ENCODE measurements around the gene CD8B.

Gene CD8B

DNA sequence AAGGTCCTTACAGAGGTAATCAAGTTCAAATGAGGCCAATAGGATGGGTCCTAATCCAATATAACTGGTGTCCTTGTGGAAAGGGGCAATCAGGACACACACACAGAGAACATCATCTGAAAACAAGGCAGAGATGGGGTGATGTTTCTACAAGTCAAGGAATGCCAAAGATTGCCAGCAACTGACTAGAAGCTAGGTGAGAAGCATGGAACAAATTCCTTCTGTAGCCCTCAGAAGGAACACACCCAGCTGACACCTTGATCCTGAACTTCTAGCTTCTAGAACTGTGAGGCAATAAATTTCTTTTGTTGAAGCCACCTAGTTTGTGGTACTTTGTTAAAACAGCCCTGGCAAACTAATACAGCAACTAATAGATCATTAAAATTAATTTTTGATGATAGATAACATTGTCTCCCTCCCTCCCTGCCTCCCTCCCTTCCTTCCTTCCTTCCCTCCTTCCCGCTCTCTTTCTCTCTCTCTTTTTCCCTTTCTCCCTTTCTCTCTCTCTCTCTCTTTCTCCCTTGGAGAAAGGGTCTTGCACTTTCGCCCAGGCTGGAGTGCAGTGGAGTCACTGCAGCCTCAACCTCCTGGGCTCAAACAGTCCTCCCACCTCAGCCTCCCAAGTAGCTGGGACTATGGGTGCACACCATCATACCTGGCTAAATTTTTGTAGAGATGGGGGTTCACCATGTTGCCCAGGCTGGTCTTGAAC is 60.7 kb downstream of the CD8B start:
- no peak for DNase-seq (ENCODE audit: low spot score)

DNA sequence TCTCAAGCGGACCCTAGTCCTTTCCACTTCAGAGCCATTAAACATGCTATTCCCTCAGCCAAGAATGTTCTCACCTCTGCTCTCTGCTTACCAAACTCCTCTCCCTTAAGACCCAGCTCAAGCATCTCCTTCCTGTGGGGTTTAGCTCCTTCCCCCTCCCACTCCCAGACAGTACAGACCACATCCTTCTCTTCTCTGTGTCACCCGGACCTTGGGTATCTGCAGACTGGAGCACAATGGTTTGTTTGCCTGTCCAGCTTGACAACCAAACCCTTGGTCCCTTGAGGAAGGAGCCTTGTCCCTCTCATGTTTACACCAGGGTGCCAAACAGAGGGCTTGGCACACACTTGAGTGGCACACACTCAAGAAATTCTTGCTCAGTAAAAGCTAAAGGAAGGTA is 66.8 kb downstream of the CD8B start:
- no peak for DNase-seq (ENCODE audit: low spot score)

DNA sequence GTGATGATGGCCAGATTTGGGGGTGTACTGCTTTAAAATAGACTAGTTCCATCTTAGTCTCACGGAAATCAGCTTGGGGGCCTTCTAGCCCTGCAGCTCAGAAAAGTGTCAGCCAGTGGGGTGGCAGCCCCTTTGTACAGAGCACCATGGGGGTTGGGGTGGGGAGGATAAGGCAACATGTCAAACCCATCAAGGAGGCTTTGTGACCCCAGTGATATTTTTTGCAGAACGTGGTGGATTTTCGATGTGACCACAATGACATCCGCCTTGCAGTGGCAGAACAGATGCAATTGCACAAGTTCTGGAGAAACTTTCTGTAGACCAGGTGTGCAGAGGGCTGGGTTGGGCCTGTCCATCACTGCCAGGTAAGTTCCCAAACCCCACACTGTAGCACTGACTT is 67.9 kb downstream of the CD8B start:
- no peak for DNase-seq (ENCODE audit: low spot score)

DNA sequence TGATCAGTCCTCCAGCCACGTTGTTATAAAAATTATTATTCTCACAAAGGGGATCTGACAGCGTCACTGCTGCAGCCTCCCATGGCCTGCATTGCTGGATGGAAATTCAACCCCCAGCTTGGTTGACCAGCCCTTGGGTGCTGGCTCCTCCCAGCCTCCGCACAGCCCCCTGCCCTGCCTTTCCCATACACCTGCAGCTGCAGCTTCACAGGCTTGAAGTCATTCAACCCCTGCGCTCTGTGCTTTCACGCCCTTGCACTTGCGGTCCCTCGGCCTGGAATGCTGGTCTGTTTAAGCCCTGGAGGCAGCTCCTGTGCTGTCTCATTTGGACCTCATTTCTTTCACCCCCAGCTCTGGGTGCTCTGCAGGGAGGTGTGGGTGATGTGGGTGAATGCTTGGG is 70.1 kb downstream of the CD8B start:
- DNase-seq (ENCODE audit: low spot score), result no peak

DNA sequence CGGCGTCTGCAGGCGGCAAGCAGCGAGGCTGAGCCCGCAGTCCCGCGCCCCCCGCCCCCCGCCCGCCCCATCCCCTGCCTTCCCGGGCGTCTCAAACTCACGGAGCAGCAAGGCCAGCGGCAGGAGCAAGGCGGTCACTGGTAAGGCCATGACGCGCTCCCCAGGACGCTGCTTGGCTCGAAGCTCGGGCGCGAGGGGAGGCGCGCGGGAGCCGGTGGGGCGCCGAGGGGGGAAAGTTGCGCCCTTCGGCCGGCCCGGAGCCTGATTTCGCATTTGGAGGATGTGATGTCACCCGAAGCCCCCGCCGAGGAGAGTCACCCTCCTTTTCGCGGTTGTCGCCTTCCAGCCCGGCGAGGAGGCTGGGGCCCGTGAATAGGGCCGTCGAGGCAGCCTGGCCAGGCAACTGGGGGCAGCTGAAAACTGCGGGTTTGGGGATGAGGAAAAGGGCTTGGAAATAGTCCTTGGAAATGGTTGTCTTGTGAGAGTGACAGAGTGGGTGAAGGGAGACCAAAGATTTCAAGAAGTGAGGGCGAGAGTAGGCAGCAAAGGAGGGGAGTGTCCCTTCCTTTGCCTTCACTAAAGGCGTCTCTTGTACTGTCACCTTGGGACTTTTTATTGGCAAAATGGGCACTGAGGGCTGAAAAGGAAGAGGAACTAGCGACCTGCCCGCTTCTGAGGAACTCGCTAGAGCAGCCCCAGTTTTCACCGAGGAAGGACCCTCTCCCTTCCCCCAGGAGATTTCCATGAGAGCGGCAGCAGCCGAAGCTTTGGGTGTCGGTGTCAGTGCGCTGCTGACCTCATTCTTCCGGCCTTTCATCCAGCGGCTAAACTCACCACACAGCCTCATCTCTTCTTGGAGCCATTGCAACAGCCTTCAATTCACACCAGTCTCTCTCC is 70.8 kb downstream of the CD8B start, which contains the start of gene CD8A:
TSS of gene CD8A (minus strand) at position 238 of the 897 bp plus-strand sequence. CDS start at position 150, 88 bp downstream.
- DNase-seq (ENCODE audit: low spot score), result peak; percentile 42

DNA sequence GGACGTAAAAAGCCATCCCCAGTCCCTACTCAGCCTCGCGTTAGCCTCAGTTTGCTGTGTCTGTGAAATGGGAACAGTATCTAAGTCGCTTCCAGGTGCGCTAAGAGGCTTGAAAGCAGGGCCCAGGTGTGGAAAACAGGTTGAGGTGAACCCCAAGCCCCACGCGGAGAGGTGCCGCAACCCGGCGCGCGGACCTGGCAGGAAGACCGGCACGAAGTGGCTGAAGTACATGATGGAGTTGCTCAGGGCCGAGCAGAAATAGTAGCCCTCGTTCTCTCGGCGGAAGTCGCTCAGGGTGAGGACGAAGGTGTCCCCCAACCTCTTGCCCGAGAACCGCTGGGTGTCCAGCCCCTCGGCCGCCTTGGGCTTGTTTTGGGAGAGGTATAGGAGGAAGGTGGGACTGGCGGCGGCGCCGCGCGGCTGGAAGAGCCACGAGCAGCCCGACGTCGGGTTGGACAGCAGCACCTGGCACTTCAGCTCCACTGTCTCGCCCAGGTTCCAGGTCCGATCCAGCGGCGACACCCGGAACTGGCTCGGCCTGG is 71.5 kb downstream of the CD8B start:
- DNase-seq (ENCODE audit: low spot score), result no peak

DNA sequence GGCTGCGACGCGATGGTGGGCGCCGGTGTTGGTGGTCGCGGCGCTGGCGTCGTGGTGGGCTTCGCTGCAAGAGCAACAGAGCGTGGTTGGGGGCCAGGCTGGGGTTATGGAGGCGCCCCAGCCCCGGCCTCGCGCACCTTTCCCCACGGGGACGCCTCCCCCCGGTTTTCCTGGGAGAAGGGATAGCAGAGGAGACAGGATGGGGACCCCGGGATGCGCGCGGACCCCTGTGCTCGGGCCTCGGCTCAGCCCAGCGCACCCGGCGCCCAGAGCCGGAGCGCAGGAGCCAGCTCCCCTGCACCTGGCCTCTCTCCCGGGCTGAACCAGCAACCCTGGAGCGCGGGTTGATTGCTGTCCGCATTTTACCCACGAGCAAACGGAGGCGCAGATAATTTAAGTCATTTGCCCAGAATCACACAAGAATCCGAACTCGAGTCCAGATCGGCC is 72.0 kb downstream of the CD8B start:
- DNase-seq (ENCODE audit: low spot score), result peak; percentile 54

DNA sequence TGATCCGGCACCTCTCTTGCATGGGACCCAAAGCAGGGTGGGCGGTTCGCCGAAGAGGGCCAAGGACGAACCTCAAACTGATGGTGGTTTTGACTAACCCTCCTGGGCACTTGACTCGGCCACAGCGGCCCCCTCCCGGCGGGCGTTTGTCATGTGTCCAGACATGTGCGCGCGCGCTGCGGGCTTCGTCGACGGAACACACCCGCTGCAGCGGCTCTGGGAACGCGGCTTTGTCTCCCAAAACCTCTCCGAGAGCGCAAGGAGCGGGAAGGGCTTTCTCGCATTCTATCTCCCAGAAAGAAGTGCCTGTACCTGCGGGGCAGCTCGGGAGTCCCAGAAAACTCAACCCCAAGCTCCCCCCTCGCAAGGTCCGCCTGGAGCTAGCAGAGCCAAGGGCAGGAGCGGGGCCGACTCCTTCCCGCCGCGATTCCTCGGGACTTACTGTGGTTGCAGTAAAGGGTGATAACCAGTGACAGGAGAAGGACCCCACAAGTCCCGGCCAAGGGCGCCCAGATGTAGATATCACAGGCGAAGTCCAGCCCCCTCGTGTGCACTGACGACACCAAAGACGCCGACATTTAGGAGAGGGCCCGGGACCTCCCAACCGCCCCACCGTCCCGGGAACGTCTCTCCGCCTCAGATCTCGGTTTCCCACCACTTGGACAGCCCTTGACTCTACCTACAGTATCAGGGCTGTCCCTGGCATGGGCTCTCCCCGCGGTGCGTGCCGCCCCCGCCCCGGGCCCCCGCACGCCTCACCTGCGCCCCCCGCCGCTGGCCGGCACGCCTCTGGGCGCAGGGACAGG is 72.6 kb downstream of the CD8B start:
- DNase-seq (ENCODE audit: low spot score), result no peak

DNA sequence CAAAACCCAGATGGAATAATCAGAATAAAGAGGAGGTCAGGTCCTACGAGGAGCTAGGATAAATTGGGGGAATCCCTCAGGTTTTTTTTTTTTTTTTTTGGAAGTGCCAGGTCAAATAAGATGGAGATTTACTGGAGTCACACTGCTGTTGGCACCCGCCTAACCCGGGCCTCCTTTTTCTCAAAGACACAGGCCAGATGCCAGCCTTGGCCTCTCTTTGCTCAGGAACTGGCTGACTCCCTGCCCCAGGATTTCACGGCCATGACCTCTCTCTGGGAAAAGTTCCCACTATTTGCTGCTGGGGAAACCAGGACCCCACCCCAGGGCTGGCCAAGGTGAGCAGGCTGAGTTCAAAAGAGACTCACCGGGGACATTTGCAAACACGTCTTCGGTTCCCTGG is 73.5 kb downstream of the CD8B start:
- DNase-seq (ENCODE audit: low spot score), result no peak

DNA sequence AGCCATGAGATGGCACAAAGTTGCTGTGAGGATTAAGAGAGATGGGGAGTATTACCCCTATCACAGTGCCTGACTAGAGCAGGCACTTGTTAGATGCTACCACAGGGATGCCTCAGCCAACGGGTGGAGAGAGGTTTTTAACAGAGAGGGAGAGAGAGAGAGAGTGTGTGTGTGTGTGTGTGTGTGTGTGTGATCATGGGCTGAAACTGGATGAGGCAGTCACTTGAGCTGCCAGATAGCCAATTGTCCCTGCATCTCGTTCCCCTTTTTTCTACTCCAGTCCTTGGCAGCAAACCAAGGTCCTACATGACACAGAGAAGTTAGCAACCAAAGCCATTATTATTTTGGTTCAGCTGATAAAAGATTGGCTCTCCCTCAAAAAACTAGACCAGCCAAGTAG is 74.0 kb downstream of the CD8B start:
- DNase-seq (ENCODE audit: low spot score), result no peak

DNA sequence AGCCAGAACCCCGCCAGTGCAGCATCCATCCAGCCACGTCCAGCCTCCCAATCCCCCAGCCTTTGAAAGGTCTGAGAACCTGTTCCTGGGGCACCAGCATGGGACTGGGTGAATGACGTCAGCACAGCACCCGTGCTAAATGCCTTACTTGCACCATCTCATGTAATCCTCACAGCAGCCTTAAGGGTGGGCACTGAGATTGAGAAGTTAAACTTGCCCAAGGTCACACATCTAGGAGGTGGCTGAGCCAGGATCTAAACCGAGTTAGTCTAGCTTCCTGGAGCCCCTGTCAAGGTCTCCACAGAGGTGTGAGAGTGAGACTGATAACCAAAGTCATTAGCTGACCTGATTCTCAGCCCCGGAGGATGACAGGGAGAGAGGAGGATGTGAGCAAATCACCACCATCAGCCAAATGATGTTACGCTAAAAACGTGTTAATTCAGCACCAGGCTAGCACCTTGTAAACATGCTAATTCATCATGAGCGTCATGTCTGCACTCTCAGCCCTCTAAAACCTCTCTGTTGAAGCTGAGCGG is 75.6 kb downstream of the CD8B start:
- no peak for DNase-seq (ENCODE audit: low spot score)

DNA sequence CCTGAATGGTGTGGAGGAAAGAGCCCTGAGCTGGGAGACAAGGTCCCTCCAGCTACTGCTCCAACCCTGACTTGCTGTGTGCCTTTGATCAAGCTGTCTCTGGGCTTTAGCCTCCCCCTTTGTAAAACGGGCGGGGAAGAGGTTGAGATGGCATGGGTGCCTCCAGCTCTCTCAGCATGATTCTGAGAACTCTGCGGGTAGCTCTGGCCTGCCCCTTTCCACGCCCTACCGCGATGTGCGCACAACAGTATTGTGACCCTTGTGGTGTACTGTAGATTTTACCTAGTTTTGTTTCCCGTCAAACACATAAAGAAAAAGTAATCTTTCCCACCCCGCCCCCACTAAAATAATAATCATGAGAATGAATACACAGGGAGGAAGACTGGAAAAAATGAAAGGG is 76.2 kb downstream of the CD8B start:
- DNase-seq (ENCODE audit: low spot score), result no peak

DNA sequence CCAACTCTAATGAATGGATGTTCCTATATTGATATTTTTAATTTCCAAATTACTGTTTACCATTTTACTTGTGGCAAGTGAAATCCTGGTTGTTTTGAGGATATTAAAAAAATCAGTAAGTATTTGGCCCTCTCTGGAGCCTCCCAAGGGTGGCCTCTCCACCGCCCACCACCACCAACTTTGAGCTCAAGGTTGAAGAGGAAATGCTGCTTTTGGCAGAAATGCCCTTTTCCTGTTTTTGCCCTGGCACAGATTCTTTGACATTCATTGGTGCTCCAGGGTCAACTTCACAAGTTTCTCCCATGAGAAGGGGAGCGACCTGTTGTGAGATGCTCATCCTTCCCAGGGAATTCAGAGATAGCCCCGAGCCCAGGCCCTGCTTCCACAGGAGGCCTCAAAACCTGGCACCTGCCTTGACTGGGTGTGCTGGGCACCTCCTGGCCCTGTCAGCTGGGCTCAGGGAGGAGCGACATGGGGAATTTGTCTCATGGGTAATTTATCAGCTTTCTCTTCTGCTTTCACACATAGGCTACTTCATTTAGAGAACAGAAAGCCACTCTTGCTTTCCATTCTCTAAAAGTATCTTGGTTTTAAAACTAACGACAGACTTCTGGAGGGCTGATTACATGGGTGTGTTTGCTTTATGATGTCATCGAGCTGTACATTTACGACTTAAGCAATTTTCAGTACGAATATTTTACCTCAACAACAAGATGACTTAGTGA is 77.9 kb downstream of the CD8B start:
- no peak for DNase-seq (ENCODE audit: low spot score)

DNA sequence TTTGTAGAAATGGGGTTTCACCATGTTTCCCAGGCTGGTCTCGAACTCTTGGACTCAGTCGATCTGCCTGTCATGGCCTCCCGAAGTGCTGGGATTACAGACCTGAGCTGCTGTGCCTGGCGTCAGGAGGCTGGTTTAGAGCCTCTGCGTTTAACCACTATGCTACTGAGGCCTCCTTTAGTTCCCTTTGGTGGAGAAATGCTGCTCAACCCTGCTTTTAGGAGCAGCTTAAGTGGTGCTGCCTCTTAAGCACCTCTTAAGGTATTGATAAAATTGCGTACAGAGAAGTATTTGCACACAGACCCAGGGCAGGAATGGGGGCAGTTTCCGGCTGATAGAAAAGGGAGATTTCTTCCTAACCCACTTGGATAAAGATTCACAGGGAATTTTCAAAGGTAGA is 78.9 kb downstream of the CD8B start:
- DNase-seq (ENCODE audit: low spot score), result no peak

DNA sequence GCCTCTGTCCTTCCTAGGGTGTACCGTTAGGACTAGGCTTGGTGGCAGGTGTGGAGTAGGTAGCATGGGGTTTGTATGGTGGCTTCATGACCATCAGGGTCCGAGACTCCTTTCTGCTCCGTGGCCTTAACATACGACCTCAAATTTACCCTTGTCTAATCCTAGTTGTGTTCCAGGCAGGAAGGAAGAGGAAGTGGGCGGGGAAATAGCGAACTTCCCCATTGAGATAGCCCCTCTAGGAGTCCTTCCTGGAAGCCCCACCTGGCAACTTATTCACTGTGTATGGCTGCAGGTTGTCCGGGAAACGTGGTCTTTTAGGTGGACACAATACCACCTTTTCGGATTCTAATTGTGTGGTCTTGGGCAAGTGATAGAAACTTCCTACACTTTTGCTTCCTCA is 80.3 kb downstream of the CD8B start:
- no peak for DNase-seq (ENCODE audit: low spot score)

DNA sequence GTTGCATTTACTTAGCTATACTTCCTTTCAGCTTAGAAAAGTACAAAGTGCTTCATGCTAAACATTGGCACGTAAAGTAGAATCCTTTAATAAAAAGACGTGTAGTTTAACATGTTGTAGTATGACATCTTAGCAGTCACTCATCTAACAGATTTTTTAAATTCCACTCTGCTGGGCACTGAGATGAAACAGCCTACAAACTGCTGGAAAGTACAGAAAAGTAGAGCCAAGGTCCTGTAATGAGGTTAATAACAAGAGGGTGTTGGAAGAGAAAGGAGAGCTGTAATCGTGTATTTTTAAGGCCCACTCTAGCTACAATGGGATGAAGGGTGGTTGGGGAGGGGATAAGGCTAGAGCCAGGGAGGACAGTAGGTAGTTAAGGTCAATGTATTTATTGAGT is 81.7 kb downstream of the CD8B start:
- no peak for DNase-seq (ENCODE audit: low spot score)

DNA sequence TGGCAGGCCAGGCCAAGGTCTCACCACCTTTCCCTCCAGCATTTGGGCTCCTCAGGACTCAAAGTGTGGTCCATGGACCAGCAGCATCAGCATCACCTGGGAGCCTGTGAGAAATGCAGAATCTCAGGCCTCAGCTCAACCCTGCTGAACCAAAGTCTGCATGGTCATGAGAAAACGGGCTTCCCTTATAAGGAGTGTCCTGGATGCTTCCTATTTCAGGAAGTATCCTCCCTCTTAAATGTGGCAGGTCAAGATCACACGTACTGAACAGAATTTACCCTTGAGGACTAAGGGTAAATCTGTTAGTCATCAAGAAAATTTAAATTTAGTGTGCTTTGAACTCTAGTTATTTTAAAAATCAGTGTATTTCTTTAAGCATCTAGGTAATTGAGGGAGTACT is 82.7 kb downstream of the CD8B start:
- no peak for DNase-seq (ENCODE audit: low spot score)

DNA sequence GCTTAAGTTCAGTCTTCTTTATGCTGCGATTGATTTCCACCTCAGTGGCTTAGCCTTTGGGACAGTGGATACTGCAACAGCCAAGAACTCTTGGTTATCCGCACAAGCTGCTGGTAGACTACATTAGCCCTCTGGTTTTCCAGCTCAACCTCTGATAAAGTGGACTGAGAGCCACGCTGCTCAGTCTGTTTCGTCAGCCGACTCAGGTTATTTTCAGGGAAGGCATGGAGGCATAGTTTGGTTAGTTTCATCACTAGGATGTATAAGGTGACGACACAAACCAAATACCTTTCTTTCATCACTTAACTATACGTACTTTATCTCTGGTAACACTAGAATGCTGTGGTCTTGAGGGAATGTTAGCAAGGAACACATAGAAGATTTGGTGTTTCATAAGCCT is 85.2 kb downstream of the CD8B start:
- DNase-seq (ENCODE audit: low spot score), result no peak

DNA sequence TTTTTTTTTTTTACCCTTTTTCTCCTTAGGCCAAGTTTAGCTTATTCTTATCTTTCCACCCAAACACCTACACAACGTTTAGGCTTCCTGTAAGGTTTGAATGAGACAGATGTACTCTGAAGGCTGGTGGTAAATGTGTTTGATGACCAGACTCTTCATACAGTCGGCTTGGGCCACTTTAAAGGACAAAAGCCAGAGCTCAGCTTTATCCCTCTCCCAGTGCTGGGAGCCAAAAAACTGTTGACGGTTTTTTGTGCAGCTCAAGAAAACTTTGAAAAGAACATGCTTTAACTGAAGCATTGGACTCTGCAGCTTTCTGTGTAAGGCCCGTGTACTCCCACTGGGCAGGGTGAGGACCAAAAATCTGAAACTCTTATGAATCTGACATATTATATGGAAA is 86.3 kb downstream of the CD8B start:
- no peak for DNase-seq (ENCODE audit: low spot score)

DNA sequence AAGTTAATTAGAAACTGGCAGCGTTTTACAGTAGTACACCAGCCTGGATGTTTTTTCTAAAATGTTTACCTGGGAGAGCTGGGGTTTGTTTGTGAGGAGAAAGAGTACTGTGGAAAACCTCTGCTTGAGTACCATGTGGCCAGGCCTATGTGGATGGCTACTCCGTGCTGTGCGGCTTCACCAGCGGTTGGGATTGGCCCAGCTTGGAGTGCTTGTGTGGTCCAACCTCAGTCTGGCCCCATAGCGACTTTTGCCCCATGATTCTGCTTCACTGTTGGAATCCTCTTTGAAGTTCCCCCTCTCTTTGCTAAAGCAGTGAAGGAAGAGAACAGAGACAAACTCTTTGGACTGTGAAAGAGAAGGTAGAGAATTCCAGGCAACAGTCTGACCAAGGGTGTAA is 86.8 kb downstream of the CD8B start:
- no peak for DNase-seq (ENCODE audit: low spot score)

DNA sequence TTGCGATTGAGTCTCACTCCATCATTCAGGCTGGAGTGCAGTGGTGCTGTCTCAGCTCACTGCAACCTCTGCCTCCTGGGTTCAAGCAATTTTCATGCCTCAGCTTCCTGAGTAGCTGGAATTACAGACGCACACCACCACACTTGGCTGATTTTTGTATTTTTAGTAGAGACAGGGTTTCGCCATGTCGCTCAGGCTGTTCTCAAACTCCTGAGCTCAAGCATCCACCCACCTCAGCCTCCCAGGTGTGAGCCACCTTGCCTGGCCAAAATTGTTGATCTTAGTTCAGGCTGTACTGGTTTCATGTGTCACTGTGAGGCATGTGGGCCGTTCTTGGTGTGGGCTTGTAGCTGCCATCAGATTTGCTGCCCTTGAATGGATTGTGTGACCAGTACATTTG is 89.1 kb downstream of the CD8B start:
- DNase-seq (ENCODE audit: low spot score), result no peak
